OCI-LY1 (cell line): ENCODE measurements around the gene TMEFF2.

Experiments used
- H2AFZ ChIP-seq: fragments of 200-600 bp; sonication (generic), shearing (Covaris generic); 2 replicates; pipeline ENCODE4 v1.6.0; 2014; ENCODE audit warnings: antibody characterized with exemption, mild to moderate bottlenecking, low read length
- H3F3A ChIP-seq: fragments of 200-600 bp; sonication (generic), shearing (Covaris generic); 2 replicates; pipeline ENCODE4 v1.6.0; 2014; ENCODE audit warnings: mild to moderate bottlenecking, antibody characterized with exemption, low read length, moderate library complexity; ENCODE audit not compliant: insufficient read depth
- H3K27ac ChIP-seq: fragments of 200-600 bp; sonication (generic); 2 replicates; pipeline ENCODE4 v1.5.1; 2014; ENCODE audit warnings: low read length, mixed run types, mild to moderate bottlenecking, low read depth; ENCODE audit not compliant: poor library complexity, severe bottlenecking
- H3K27me3 ChIP-seq: fragments of 200-600 bp; sonication (generic); 2 replicates; pipeline ENCODE4 v1.6.0; 2014; ENCODE audit warnings: antibody characterized with exemption, mild to moderate bottlenecking, low read length, moderate library complexity; ENCODE audit not compliant: insufficient read depth
- H3K36me3 ChIP-seq: fragments of 200-600 bp; sonication (generic); 2 replicates; pipeline ENCODE4 v1.6.1; 2014; ENCODE audit warnings: mild to moderate bottlenecking, antibody characterized with exemption, low read length, moderate library complexity, mixed read lengths; ENCODE audit not compliant: insufficient read depth
- H3K4me1 ChIP-seq: fragments of 200-600 bp; sonication (generic); 2 replicates; pipeline ENCODE4 v1.5.1; 2014; ENCODE audit warnings: mild to moderate bottlenecking, low read length, moderate library complexity; ENCODE audit not compliant: insufficient read depth, severe bottlenecking
- H3K4me2 ChIP-seq: fragments of 200-600 bp; sonication (generic), shearing (Covaris generic); 2 replicates; pipeline ENCODE4 v1.6.1; 2014; ENCODE audit warnings: low read length
- H3K4me3 ChIP-seq: fragments of 200-600 bp; sonication (generic); 2 replicates; pipeline ENCODE4 v1.5.1; 2014; ENCODE audit warnings: low read length, low read depth, mild to moderate bottlenecking, mixed read lengths; ENCODE audit not compliant: poor library complexity, severe bottlenecking
- H3K79me2 ChIP-seq: fragments of 200-600 bp; shearing (Covaris generic); 2 replicates; pipeline ENCODE4 v1.6.1; 2016; ENCODE audit warnings: mixed run types, low read length, mixed read lengths; ENCODE audit not compliant: insufficient read depth
- H3K9ac ChIP-seq: fragments of 200-600 bp; sonication (generic), shearing (Covaris generic); 2 replicates; pipeline ENCODE4 v1.6.1; 2014; ENCODE audit warnings: mild to moderate bottlenecking, low read length, mixed read lengths
- H3K9me2 ChIP-seq: fragments of 200-600 bp; sonication (generic), shearing (Covaris generic); 2 replicates; pipeline ENCODE4 v1.6.1; 2014; ENCODE audit warnings: low read depth, mild to moderate bottlenecking, low read length, mixed read lengths
- H3K9me3 ChIP-seq: fragments of 200-600 bp; shearing (Covaris generic); 2 replicates; pipeline ENCODE4 v1.6.1; 2014; ENCODE audit warnings: low read length, mixed read lengths
- H4K20me1 ChIP-seq: fragments of 200-600 bp; sonication (generic), shearing (Covaris generic); 2 replicates; pipeline ENCODE4 v1.6.0; 2016; ENCODE audit warnings: mild to moderate bottlenecking, low read length; ENCODE audit not compliant: insufficient read depth
- CTCF ChIP-seq: fragments of 200-600 bp; sonication (generic), shearing (Covaris generic); IDR thresholded peaks from 2 replicates; pipeline ENCODE4 v1.5.1; 2017; ENCODE audit warnings: mild to moderate bottlenecking, antibody characterized with exemption, low read length, moderate library complexity, mixed read lengths
- EZH2 ChIP-seq: fragments of 200-600 bp; sonication (generic), shearing (Covaris generic); IDR thresholded peaks from 2 replicates; pipeline ENCODE4 v1.8.0; 2017; ENCODE audit warnings: borderline replicate concordance, mixed run types, mild to moderate bottlenecking, antibody characterized with exemption, low read length, moderate library complexity, mixed read lengths

The TMEFF2 gene

GRCh38 chr2:191913796-191914195 lies 280.9 kb downstream of the TMEFF2 start:
- no peaks in the 10 kb centered on the region for H3K9me2 ChIP-seq
- no peaks in the 10 kb centered on the region for H3K4me1 ChIP-seq
- H3K9ac ChIP-seq: no peak overlapping the region
- no peak overlapping the region for H3K4me2 ChIP-seq
- H3K27ac ChIP-seq: no peak overlapping the region
- no peaks in the 10 kb centered on the region for H3F3A ChIP-seq
- no peaks in the 10 kb centered on the region for H4K20me1 ChIP-seq
- no peak overlapping the region for H2AFZ ChIP-seq
- no peaks in the 10 kb centered on the region for H3K36me3 ChIP-seq
- H3K4me3 ChIP-seq: no peak overlapping the region
- H3K79me2 ChIP-seq: no peaks in the 10 kb centered on the region
- TF ChIP-seq EZH2 (no peak), CTCF (no peak)
- no peaks in the 10 kb centered on the region for H3K27me3 ChIP-seq
- no peaks in the 10 kb centered on the region for H3K9me3 ChIP-seq

- H3K27ac ChIP-seq: no peak overlapping the region
- TF ChIP-seq CTCF (no peak), EZH2 (no peak)
- no peaks in the 10 kb centered on the region for H4K20me1 ChIP-seq
- no peak overlapping the region for H2AFZ ChIP-seq
- H3K9me3 ChIP-seq: no peaks in the 10 kb centered on the region
- no peaks in the 10 kb centered on the region for H3K27me3 ChIP-seq
- no peaks in the 10 kb centered on the region for H3F3A ChIP-seq
- H3K9me2 ChIP-seq: no peaks in the 10 kb centered on the region
- H3K4me2 ChIP-seq: no peak overlapping the region
- no peak overlapping the region for H3K9ac ChIP-seq
- no peaks in the 10 kb centered on the region for H3K4me1 ChIP-seq
- H3K36me3 ChIP-seq: no peaks in the 10 kb centered on the region
- no peaks in the 10 kb centered on the region for H3K79me2 ChIP-seq
- no peak overlapping the region for H3K4me3 ChIP-seq
These were observed 282.0 kb downstream of the TMEFF2 start for GRCh38 chr2:191912764-191913163.

- Histone ChIP-seq H3K27ac (no peak overlapping the region), H4K20me1 (no peaks in the 10 kb centered on the region), H3K27me3 (no peaks in the 10 kb centered on the region), H3K9ac (no peak overlapping the region), H2AFZ (no peak overlapping the region), H3K36me3 (no peaks in the 10 kb centered on the region), H3K4me2 (no peak overlapping the region), H3K4me3 (no peak overlapping the region), H3K9me3 (no peaks in the 10 kb centered on the region), H3K79me2 (no peaks in the 10 kb centered on the region), H3K4me1 (no peaks in the 10 kb centered on the region), H3K9me2 (no peaks in the 10 kb centered on the region), H3F3A (no peaks in the 10 kb centered on the region)
- TF ChIP-seq CTCF (no peak), EZH2 (no peak)
These were observed 284.2 kb downstream of the TMEFF2 start for GRCh38 chr2:191910518-191910917.
